ENCODE results near the gene C1QTNF6.

Gene C1QTNF6

GRCh38 chr22:37146507-37147180, 41.4 kb downstream of the C1QTNF6 start:
- H3K36me3 ChIP-seq (ENCODE audit: insufficient read depth, low read length): no peaks in the 10 kb centered on the region
- H3K4me1 ChIP-seq (ENCODE audit: insufficient read depth, low read length, poor library complexity, severe bottlenecking): peaks cover 31% of the 10 kb centered on the region
- H3K4me3 ChIP-seq (ENCODE audit: low read length, poor library complexity, severe bottlenecking): no peak overlapping the region
- H3K4me2 ChIP-seq (ENCODE audit: low read depth, low read length, poor library complexity, severe bottlenecking): peak overlapping the region; percentile 11
- H2AFZ ChIP-seq (ENCODE audit: low read length): no peak overlapping the region
- peaks cover 12% of the 10 kb centered on the region; the same call in 1 of the 2 replicates for H3K79me2 ChIP-seq (ENCODE audit: insufficient read depth, low read length)
- no peaks in the 10 kb centered on the region for H3K27me3 ChIP-seq (ENCODE audit: insufficient read depth, low read length, poor library complexity, severe bottlenecking)
- no peaks in the 10 kb centered on the region for H3K9me2 ChIP-seq (replicated peaks; ENCODE audit: low read depth, low read length)
- TF ChIP-seq EZH2phosphoT487 (IDR thresholded peaks at IDR 0.05; ENCODE audit: borderline replicate concordance) (no peak), CTCF (conservative IDR thresholded peaks at IDR 0.05; ENCODE audit: low read length) (no peak)
- no peaks in the 10 kb centered on the region for H3F3A ChIP-seq (ENCODE audit: low read depth)
- no peak overlapping the region for H3K9ac ChIP-seq (ENCODE audit: low read depth, low read length, poor library complexity, severe bottlenecking)
- H3K9me3 ChIP-seq (ENCODE audit: insufficient read depth, low read depth, low read length): no peaks in the 10 kb centered on the region
- no peaks in the 10 kb centered on the region for H4K20me1 ChIP-seq (ENCODE audit: insufficient read depth, low read length, poor library complexity, severe bottlenecking)

- H3K27me3 ChIP-seq (ENCODE audit: insufficient read depth, low read length, poor library complexity, severe bottlenecking): no peaks in the 10 kb centered on the region
- no peaks in the 10 kb centered on the region for H3F3A ChIP-seq (ENCODE audit: low read depth)
- TF ChIP-seq EZH2phosphoT487 (IDR thresholded peaks at IDR 0.05; ENCODE audit: borderline replicate concordance) (no peak), CTCF (conservative IDR thresholded peaks at IDR 0.05; ENCODE audit: low read length) (no peak)
- H3K9ac ChIP-seq (ENCODE audit: low read depth, low read length, poor library complexity, severe bottlenecking): no peak overlapping the region
- H3K4me2 ChIP-seq (ENCODE audit: low read depth, low read length, poor library complexity, severe bottlenecking): peak overlapping the region; percentile 11
- H3K79me2 ChIP-seq (ENCODE audit: insufficient read depth, low read length): peaks cover 12% of the 10 kb centered on the region; the same call in 1 of the 2 replicates
- no peaks in the 10 kb centered on the region for H4K20me1 ChIP-seq (ENCODE audit: insufficient read depth, low read length, poor library complexity, severe bottlenecking)
- peaks cover 31% of the 10 kb centered on the region for H3K4me1 ChIP-seq (ENCODE audit: insufficient read depth, low read length, poor library complexity, severe bottlenecking)
- no peak overlapping the region for H3K4me3 ChIP-seq (ENCODE audit: low read length, poor library complexity, severe bottlenecking)
- H3K36me3 ChIP-seq (ENCODE audit: insufficient read depth, low read length): no peaks in the 10 kb centered on the region
- H3K9me2 ChIP-seq (replicated peaks; ENCODE audit: low read depth, low read length): no peaks in the 10 kb centered on the region
- no peak overlapping the region for H2AFZ ChIP-seq (ENCODE audit: low read length)
- H3K9me3 ChIP-seq (ENCODE audit: insufficient read depth, low read depth, low read length): no peaks in the 10 kb centered on the region
Observed at GRCh38 chr22:37146051-37146385, 42.0 kb downstream of the C1QTNF6 start.

GRCh38 chr22:37145180-37146050, 42.6 kb downstream of the C1QTNF6 start:
- H2AFZ ChIP-seq (ENCODE audit: low read length): no peak overlapping the region
- no peaks in the 10 kb centered on the region for H3K9me3 ChIP-seq (ENCODE audit: insufficient read depth, low read depth, low read length)
- H3F3A ChIP-seq (ENCODE audit: low read depth): no peaks in the 10 kb centered on the region
- no peaks in the 10 kb centered on the region for H3K36me3 ChIP-seq (ENCODE audit: insufficient read depth, low read length)
- no peaks in the 10 kb centered on the region for H3K27me3 ChIP-seq (ENCODE audit: insufficient read depth, low read length, poor library complexity, severe bottlenecking)
- H3K4me2 ChIP-seq (ENCODE audit: low read depth, low read length, poor library complexity, severe bottlenecking): no peak overlapping the region
- H3K9me2 ChIP-seq (replicated peaks; ENCODE audit: low read depth, low read length): no peaks in the 10 kb centered on the region
- H3K79me2 ChIP-seq (ENCODE audit: insufficient read depth, low read length): peaks cover 12% of the 10 kb centered on the region; the same call in 1 of the 2 replicates
- H3K9ac ChIP-seq (ENCODE audit: low read depth, low read length, poor library complexity, severe bottlenecking): no peak overlapping the region
- no peaks in the 10 kb centered on the region for H4K20me1 ChIP-seq (ENCODE audit: insufficient read depth, low read length, poor library complexity, severe bottlenecking)
- TF ChIP-seq CTCF (conservative IDR thresholded peaks at IDR 0.05; ENCODE audit: low read length) (no peak), EZH2phosphoT487 (IDR thresholded peaks at IDR 0.05; ENCODE audit: borderline replicate concordance) (no peak)
- H3K4me1 ChIP-seq (ENCODE audit: insufficient read depth, low read length, poor library complexity, severe bottlenecking): peaks cover 30% of the 10 kb centered on the region
- no peak overlapping the region for H3K4me3 ChIP-seq (ENCODE audit: low read length, poor library complexity, severe bottlenecking)

All from Loucy (cell line).